Glomerular visceral epithelial cell (primary cell): ENCODE data around the gene USF2.
A peak's percentile ranks its signal among the peaks of the same experiment; 100 is the strongest.

Experiments used
- DNase-seq: peaks from one replicate; pipeline ENCODE4 v3.0.0-alpha.2; 2016; ENCODE audit errors: extremely low spot score

USF2 gene

GRCh38 chr19:35241417-35241816 is 27.3 kb upstream of the USF2 start:
- DNase-seq = no peak

GRCh38 chr19:35246466-35247092 is 22.2 kb upstream of the USF2 start:
- no peak for DNase-seq

GRCh38 chr19:35247526-35248309 is 21.0 kb upstream of the USF2 start:
- peak; percentile 94 for DNase-seq

- DNase-seq = peak; percentile 94
Observed at GRCh38 chr19:35248310-35249145, 20.2 kb upstream of the USF2 start, which contains the start of gene LSR. Gene LSR (plus strand): TSS chr19:35249002. CDS start chr19:35249023, 21 bp downstream.

- DNase-seq = peak; percentile 46
Observed at GRCh38 chr19:35249146-35249847, 19.5 kb upstream of the USF2 start.

- no peak for DNase-seq
Observed at GRCh38 chr19:35249848-35250711, 18.7 kb upstream of the USF2 start.

GRCh38 chr19:35251456-35251855 is 17.3 kb upstream of the USF2 start:
- no peak for DNase-seq

GRCh38 chr19:35253316-35254286 is 15.2 kb upstream of the USF2 start:
- DNase-seq = no peak

- no peak for DNase-seq
Observed at GRCh38 chr19:35254341-35255297, 14.1 kb upstream of the USF2 start.

- no peak for DNase-seq
Observed at GRCh38 chr19:35256566-35256965, 12.2 kb upstream of the USF2 start.

- DNase-seq = no peak
Observed at GRCh38 chr19:35257113-35257461, 11.7 kb upstream of the USF2 start.

- no peak for DNase-seq
Observed at GRCh38 chr19:35260694-35261304, 8.0 kb upstream of the USF2 start.

GRCh38 chr19:35261356-35262100 is 7.2 kb upstream of the USF2 start:
- DNase-seq = no peak

GRCh38 chr19:35262101-35262761 is 6.5 kb upstream of the USF2 start:
- DNase-seq = no peak

- DNase-seq = no peak
Observed at GRCh38 chr19:35264268-35265125, 4.3 kb upstream of the USF2 start.
